HEK293 (cell line): ENCODE results near the gene FGR.

Experiments
- CTCF ChIA-PET: fragments of 350-600 bp; formaldehyde crosslinking; extraction: SDS; loops from one replicate; lab custom pipeline; 2021; ENCODE audit warnings: antibody characterized with exemption; lab: Yijun Ruan, JAX
- POLR2A ChIA-PET: fragments of 300-600 bp; formaldehyde crosslinking; extraction: SDS; loops from one replicate; lab custom pipeline; 2020; ENCODE audit warnings: antibody characterized with exemption, inconsistent platforms; lab: Yijun Ruan, JAX
- H3K27ac ChIP-seq: fragments of 200-500 bp; sonication (Bioruptor generic); 2 replicates; pipeline ENCODE4 v1.5.1; 2014; ENCODE audit warnings: low read depth, low read length, control low read depth, inconsistent platforms; ENCODE audit errors: extremely low read depth
- H3K36me3 ChIP-seq, 2 experiments: fragments of 200-500 bp in 1 of 2; sonication (Bioruptor generic) in 1 of 2; 1 replicate in 1 of 2; 2 replicates in 1 of 2; pipeline ENCODE4 v1.5.1; 2014 to 2017; ENCODE audit warnings: inconsistent platforms in 2 of 2, low read length in 2 of 2; ENCODE audit not compliant: control insufficient read depth in 2 of 2, insufficient read depth in 1 of 2
- H3K4me1 ChIP-seq: fragments of 200-500 bp; sonication (Bioruptor generic); 2 replicates; pipeline ENCODE4 v1.5.1; 2014; ENCODE audit warnings: mild to moderate bottlenecking, low read length, inconsistent platforms; ENCODE audit not compliant: control insufficient read depth, insufficient read depth
- H3K4me3 ChIP-seq: 2 replicates; pipeline ENCODE4 v1.5.1; 2011; ENCODE audit warnings: low read depth, mild to moderate bottlenecking, control low read depth, low read length, moderate library complexity
- H3K9me3 ChIP-seq: fragments of 200-500 bp; sonication (Bioruptor generic); 2 replicates; pipeline ENCODE4 v1.5.1; 2014; ENCODE audit warnings: low read depth, low read length, inconsistent platforms; ENCODE audit not compliant: control insufficient read depth, insufficient read depth
- EGR2 ChIP-seq: fragments of 450-650 bp; formaldehyde crosslinking; IDR thresholded peaks from 2 replicates; pipeline ENCODE4 v1.5.1; 2016; ENCODE audit warnings: low read depth, missing biosample characterization, missing genetic modification characterization
- HIC1 ChIP-seq: fragments of 450-650 bp; formaldehyde crosslinking; IDR thresholded peaks from 2 replicates; pipeline ENCODE4 v1.5.1; 2016; ENCODE audit warnings: missing biosample characterization, missing genetic modification characterization
- PRDM6 ChIP-seq: fragments of 450-650 bp; formaldehyde crosslinking; IDR thresholded peaks from 2 replicates; pipeline ENCODE4 v1.5.1; 2017; ENCODE audit warnings: missing biosample characterization, missing genetic modification characterization
- SETDB1 ChIP-seq: IDR thresholded peaks from one replicate; pipeline ENCODE4 v1.6.1; 2017; ENCODE audit warnings: mild to moderate bottlenecking, low read length, moderate library complexity, mixed read lengths; ENCODE audit not compliant: insufficient read length
- SP7 ChIP-seq: fragments of 450-650 bp; formaldehyde crosslinking; IDR thresholded peaks from 2 replicates; pipeline ENCODE4 v1.5.1; 2016; ENCODE audit warnings: missing biosample characterization, missing genetic modification characterization
- TRIM28 ChIP-seq: IDR thresholded peaks from 2 replicates; pipeline ENCODE4 v1.6.1; 2011; ENCODE audit warnings: low read length, control low read depth, borderline replicate concordance
- ZBTB26 ChIP-seq: fragments of 450-650 bp; formaldehyde crosslinking; optimal IDR thresholded peaks from 2 replicates; pipeline ENCODE3; 2016; ENCODE audit warnings: missing biosample characterization, mild to moderate bottlenecking, missing genetic modification characterization
- ZFHX2 ChIP-seq: fragments of 450-650 bp; formaldehyde crosslinking; conservative IDR thresholded peaks from 2 replicates; pipeline ENCODE4 v1.5.1; 2016; ENCODE audit warnings: missing biosample characterization, missing genetic modification characterization
- ZIC2 ChIP-seq: fragments of 450-650 bp; formaldehyde crosslinking; IDR thresholded peaks from 2 replicates; pipeline ENCODE4 v1.5.1; 2016; ENCODE audit warnings: missing biosample characterization, missing genetic modification characterization
- ZNF398 ChIP-seq: fragments of 450-650 bp; formaldehyde crosslinking; IDR thresholded peaks from 2 replicates; pipeline ENCODE4 v1.5.1; 2017; ENCODE audit warnings: missing biosample characterization, missing genetic modification characterization
- ZSCAN16 ChIP-seq: fragments of 450-650 bp; formaldehyde crosslinking; IDR thresholded peaks from 2 replicates; pipeline ENCODE4 v1.5.1; 2016; ENCODE audit warnings: missing biosample characterization, missing genetic modification characterization
- ZSCAN4 ChIP-seq: fragments of 450-650 bp; formaldehyde crosslinking; IDR thresholded peaks from 2 replicates; pipeline ENCODE4 v1.5.1; 2017; ENCODE audit warnings: missing biosample characterization, missing genetic modification characterization

The FGR gene

GRCh38 chr1:27593678-27594563 is 41.1 kb downstream of the FGR start:
- ChIA-PET POLR2A (no interaction called here), CTCF (interaction anchor here (0.8 to 1.3 kb wide), 3 partner anchors 11 to 37 kb away, joined by 3 read pairs; no protein-coding TSS in a partner anchor)
- H3K4me3 ChIP-seq = no peak overlapping the region
- peaks cover 19% of the 10 kb centered on the region for H3K4me1 ChIP-seq
- H3K27ac ChIP-seq = no peak overlapping the region
- peak; percentile 53 for TF ChIP-seq ZFHX2
- TF ChIP-seq SP7 (tag by site-specific recombination) = peak; percentile 41; the same call in 1 of the 2 replicates
- 0 out of 2 replicates have a peak, but pooled peaks have one; percentile 0 for TF ChIP-seq EGR2 (tag by site-specific recombination)
- no peak for TF ChIP-seq SETDB1
- no peak for TF ChIP-seq ZSCAN4
- H3K9me3 ChIP-seq = no peaks in the 10 kb centered on the region
- H3K36me3 ChIP-seq = peaks cover 0 to 12% of the 10 kb centered on the region in 2 experiments; a peak in 1 of 3 replicates

GRCh38 chr1:27592931-27593677 is 41.9 kb downstream of the FGR start:
- no peak overlapping the region for H3K27ac ChIP-seq
- ChIA-PET CTCF (interaction anchor here (1.3 to 1.4 kb wide), 3 partner anchors 9 to 15 kb away, joined by 3 read pairs; no protein-coding TSS in a partner anchor), POLR2A (interaction anchor here (0.8 to 2.1 kb wide), 3 partner anchors 11 to 103 kb away, joined by 3 to 5 read pairs (median 3); partner anchors contain the start of genes AHDC1 and WASF2)
- TF ChIP-seq ZIC2 (tag by site-specific recombination) = peak; percentile 49; the same call in 1 of the 2 replicates
- TF ChIP-seq ZNF398 (tag by site-specific recombination) = peak; percentile 27; the same call in 1 of the 2 replicates
- peak; percentile 91 for TF ChIP-seq HIC1 (tag by site-specific recombination)
- no peak for TF ChIP-seq PRDM6 (tag by site-specific recombination)
- TF ChIP-seq ZSCAN16 (tag by site-specific recombination) = no peak
- no peak for TF ChIP-seq ZBTB26 (tag by site-specific recombination)
- TF ChIP-seq TRIM28 = 0 out of 2 replicates have a peak, but pooled peaks have one; percentile 19
- no peaks in the 10 kb centered on the region for H3K9me3 ChIP-seq
- peaks cover 0 to 19% of the 10 kb centered on the region in 2 experiments; a peak in 1 of 3 replicates for H3K36me3 ChIP-seq
- no peak overlapping the region for H3K4me3 ChIP-seq
- peaks cover 13% of the 10 kb centered on the region for H3K4me1 ChIP-seq
